Prostate gland (tissue), 2 donors: ENCODE measurements around the gene HESX1. TPM values are rescaled to one million over a fixed set of nuclear protein-coding genes. Genes with fewer than 3 reads are reported as not detected.

ENCODE experiments used
- DNase-seq: peaks from one replicate; pipeline ENCODE4 v3.0.0-alpha.2; 2019; ENCODE audit warnings: low spot score
- H3K27ac ChIP-seq, 2 donors: fragments of 200-600 bp; sonication (generic); 2 replicates each; pipeline ENCODE4 v1.5.1; 2017 to 2019
- H3K27me3 ChIP-seq: fragments of 200-600 bp; sonication (generic); replicated peaks from 2 replicates; pipeline ENCODE4 v1.5.1; 2019; ENCODE audit not compliant: insufficient read depth
- H3K36me3 ChIP-seq, 2 donors: fragments of 200-600 bp; sonication (generic); 1 replicate in 1 of 2; 2 replicates in 1 of 2; pipeline versions ENCODE4 v1.5.1 to v1.8.1; 2017 to 2019
- H3K4me1 ChIP-seq: fragments of 200-600 bp; sonication (generic); replicated peaks from 2 replicates; pipeline ENCODE4 v1.5.1; 2019
- H3K4me3 ChIP-seq, 2 donors: fragments of 200-600 bp; sonication (generic); 2 replicates each; pipeline ENCODE4 v1.5.1; 2017 to 2019
- H3K9me3 ChIP-seq: fragments of 200-600 bp; sonication (generic); 2 replicates; pipeline ENCODE4 v1.5.1; 2017
- POLR2A ChIP-seq: fragments of 450-650 bp; IDR thresholded peaks from one replicate; pipeline ENCODE4 v1.6.1; 2016; ENCODE audit warnings: antibody characterized with exemption, mild to moderate bottlenecking
- POLR2AphosphoS5 ChIP-seq: sonication (generic); formaldehyde crosslinking; IDR thresholded peaks from one replicate; pipeline ENCODE4 v1.6.1; 2017; ENCODE audit warnings: antibody characterized with exemption
- WGBS: methylation state at CpG from one replicate; pipeline ENCODE4 v1.1.5; 2018; 5-methylcytosine and 5-hydroxymethylcytosine counted together
- intact Hi-C: fragments of 100-400 bp; cut with DNase I; formaldehyde crosslinking; loops from one replicate; pipeline ENCODE4 v1.14.2; 2022
- total RNA-seq, 2 donors: library from RNA; depleted of rRNA; stranded (reverse); fragments of >200 nt; gene quantifications; one replicate each; pipeline ENCODE4 v1.1.0, GENCODE V29; 2016
- TF ChIP-seq, protein P1 (sequence below), 4 experiments: fragments of 200-600 bp in 2 of 4; fragments of 450-650 bp in 2 of 4; sonication (generic) in 2 of 4; IDR thresholded peaks; 1 replicate in 3 of 4; 2 replicates in 1 of 4; pipeline ENCODE4 v1.5.1; 2016 to 2019; ENCODE audit warnings: antibody characterized with exemption in 4 of 4, mild to moderate bottlenecking in 2 of 4, moderate library complexity in 2 of 4

The HESX1 gene
- total RNA-seq, 2 donors from 2014 or later = 0.23 to 3.6 TPM

DNA sequence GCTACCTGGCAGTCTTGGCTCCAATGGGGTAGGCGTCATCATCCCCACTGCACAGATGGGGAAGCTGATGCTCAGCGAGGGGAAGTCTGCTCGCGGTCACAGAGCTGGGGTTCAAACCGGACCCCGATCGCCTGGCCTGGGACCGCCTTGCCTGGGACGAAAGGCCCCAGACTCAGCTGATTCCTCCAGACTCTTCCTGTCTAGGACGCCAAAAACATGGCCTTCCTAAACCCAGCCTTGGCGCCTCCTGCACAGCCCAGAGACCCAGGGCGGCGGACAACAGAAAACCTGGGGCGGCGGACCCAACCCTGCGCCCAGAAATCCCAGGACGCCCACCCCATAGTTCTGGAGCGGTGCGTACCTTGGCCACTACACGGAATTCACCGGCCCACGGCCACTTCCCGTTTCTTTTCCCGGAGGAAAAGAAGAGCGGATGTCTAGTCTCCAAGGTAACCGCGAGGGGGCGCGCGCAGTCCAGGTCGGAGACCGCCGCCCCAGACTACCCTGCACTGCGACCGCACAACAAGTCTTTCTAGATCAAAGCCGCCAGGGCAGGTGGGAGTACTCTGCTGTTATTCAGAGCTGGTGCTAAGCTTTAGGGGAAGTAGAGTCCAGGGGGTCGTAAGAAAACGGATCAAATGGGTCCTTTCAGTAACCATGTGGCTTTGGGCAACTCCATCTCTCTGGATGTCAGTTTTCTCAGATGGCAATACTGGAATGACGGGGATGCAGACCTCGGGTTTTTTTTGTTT lies 29.7 kb downstream of the HESX1 start:
- Histone ChIP-seq H3K27ac (no peak overlapping the region), H3K9me3 (no peaks in the 10 kb centered on the region), H3K4me1 (no peaks in the 10 kb centered on the region), H3K4me3 (peak overlapping the region; percentile 29 to 39), H3K36me3 (no peaks in the 10 kb centered on the region), H3K27me3 (no peaks in the 10 kb centered on the region)
- TF ChIP-seq, protein P1, sequence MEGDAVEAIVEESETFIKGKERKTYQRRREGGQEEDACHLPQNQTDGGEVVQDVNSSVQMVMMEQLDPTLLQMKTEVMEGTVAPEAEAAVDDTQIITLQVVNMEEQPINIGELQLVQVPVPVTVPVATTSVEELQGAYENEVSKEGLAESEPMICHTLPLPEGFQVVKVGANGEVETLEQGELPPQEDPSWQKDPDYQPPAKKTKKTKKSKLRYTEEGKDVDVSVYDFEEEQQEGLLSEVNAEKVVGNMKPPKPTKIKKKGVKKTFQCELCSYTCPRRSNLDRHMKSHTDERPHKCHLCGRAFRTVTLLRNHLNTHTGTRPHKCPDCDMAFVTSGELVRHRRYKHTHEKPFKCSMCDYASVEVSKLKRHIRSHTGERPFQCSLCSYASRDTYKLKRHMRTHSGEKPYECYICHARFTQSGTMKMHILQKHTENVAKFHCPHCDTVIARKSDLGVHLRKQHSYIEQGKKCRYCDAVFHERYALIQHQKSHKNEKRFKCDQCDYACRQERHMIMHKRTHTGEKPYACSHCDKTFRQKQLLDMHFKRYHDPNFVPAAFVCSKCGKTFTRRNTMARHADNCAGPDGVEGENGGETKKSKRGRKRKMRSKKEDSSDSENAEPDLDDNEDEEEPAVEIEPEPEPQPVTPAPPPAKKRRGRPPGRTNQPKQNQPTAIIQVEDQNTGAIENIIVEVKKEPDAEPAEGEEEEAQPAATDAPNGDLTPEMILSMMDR (IDR thresholded peaks at IDR 0.05) = peak; percentile 54 to 84 (median 73)
- TF ChIP-seq POLR2A = no peak
- peak; percentile 51 for TF ChIP-seq POLR2AphosphoS5
- WGBS = 13% methylated on average over 40 of the region's 40 CpGs
- intact Hi-C loops = loop anchor here (2.0 to 5.0 kb wide), 2 partner anchors 53 to 68 kb away; no protein-coding TSS in a partner anchor
- DNase-seq = peak; percentile 58

DNA sequence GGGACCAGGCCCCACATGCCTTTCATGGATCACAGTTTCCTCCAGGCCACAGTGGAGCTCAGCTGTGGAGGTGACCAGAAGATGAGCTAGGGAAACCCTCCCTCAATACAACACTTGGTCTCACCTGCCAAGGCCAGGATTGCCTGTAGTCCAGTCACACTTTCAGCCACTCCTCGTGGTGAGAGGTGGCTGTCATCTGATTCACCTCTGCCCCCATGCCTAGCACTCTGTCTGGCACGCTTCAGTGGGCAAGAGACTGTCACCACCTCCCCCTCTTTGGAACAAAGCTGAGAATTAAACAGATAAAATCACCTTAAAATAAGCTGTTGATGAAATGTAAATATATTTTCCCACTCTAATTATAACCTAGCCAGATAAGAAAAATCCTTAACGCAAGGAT lies 30.7 kb downstream of the HESX1 start:
- TF ChIP-seq POLR2AphosphoS5 (no peak), POLR2A (no peak)
- TF ChIP-seq, protein P1 (IDR thresholded peaks at IDR 0.05) = no peak
- Histone ChIP-seq H3K27ac (no peak overlapping the region), H3K36me3 (no peaks in the 10 kb centered on the region), H3K4me1 (no peaks in the 10 kb centered on the region), H3K27me3 (no peaks in the 10 kb centered on the region), H3K4me3 (no peak overlapping the region), H3K9me3 (no peaks in the 10 kb centered on the region)
- intact Hi-C loops = loop anchor here (5.0 kb wide), 1 partner anchor 67 kb away; no protein-coding TSS in a partner anchor
- DNase-seq = no peak
- WGBS = 59% methylated on average over 3 of the region's 3 CpGs

DNA sequence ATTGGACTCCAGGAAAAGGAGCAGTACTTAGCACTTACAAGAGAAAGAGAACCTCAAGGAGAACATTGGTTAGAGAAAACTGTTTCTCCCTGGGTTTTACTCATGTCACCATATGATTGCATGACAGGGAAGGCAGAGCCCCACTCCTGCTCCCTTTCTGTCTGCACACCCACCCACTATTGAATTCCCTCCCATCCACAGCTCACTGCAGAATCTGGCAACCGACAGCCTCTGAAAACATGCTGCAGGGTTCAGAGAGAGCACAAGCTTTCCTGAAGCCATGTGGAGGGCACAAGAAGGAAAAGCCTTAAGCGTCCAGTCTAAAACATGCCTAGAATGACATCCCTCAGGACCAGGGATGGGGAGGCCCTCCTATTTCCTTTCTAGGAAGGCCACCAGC lies 31.6 kb downstream of the HESX1 start:
- TF ChIP-seq POLR2AphosphoS5 = no peak
- TF ChIP-seq POLR2A = no peak
- TF ChIP-seq, protein P1 (IDR thresholded peaks at IDR 0.05) = no peak
- intact Hi-C loops = loop anchor here (5.0 kb wide), 1 partner anchor 66 kb away; no protein-coding TSS in a partner anchor
- no peaks in the 10 kb centered on the region for H3K36me3 ChIP-seq
- H3K27me3 ChIP-seq = no peaks in the 10 kb centered on the region
- DNase-seq = no peak
- H3K9me3 ChIP-seq = no peaks in the 10 kb centered on the region
- no peaks in the 10 kb centered on the region for H3K4me1 ChIP-seq
- no peak overlapping the region for H3K27ac ChIP-seq
- no peak overlapping the region for H3K4me3 ChIP-seq
- 70% methylated on average over 2 of the region's 2 CpGs for WGBS

DNA sequence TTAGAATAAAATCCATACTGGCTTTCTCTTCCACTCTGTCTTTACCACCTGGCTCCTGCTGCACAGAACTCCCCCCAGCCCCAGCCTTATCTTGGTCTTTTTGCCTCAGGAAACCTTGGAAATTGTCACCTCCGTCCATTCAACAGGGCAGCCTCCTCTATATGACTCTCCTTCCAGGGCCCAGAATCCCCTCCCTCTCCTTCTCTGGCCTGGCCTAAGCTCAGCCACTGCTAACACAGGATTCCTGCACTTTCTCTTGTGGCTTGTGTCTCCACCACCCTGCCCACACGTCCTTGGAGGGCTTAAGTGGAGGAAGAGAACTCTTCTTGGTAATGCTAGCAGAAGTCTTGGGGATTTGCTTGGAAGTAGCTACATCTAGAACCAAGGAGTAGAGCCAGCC lies 33.1 kb downstream of the HESX1 start:
- H3K36me3 ChIP-seq = no peaks in the 10 kb centered on the region
- H3K27me3 ChIP-seq = no peaks in the 10 kb centered on the region
- intact Hi-C loops = loop anchor here (5.0 kb wide), 1 partner anchor 64 kb away; no protein-coding TSS in a partner anchor
- no peak overlapping the region for H3K4me3 ChIP-seq
- WGBS = 88% methylated on average over 2 of the region's 2 CpGs
- no peak for DNase-seq
- TF ChIP-seq POLR2A (no peak), POLR2AphosphoS5 (no peak)
- TF ChIP-seq, protein P1 (IDR thresholded peaks at IDR 0.05) = no peak
- H3K9me3 ChIP-seq = no peaks in the 10 kb centered on the region
- H3K4me1 ChIP-seq = no peaks in the 10 kb centered on the region
- no peak overlapping the region for H3K27ac ChIP-seq

DNA sequence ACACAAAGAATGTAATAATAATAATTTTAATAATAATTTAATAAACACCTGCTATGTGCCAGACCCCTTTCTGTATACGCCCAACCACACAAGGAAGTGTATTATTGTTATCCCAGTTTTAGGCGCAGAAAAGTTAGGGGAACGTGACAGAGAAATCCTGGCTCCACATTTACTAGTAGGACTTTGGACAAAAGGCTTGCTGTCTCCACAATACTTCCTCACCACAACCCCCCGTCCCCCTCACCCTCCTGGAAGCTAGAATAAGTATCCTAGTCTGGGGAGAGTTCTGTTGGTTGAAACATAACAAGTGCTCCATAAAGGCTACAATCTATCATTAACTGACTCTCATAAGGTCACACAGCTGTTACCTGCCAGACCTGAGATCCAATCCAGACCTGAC lies 34.1 kb downstream of the HESX1 start:
- H3K27ac ChIP-seq = no peak overlapping the region
- WGBS = 21% methylated on average over 4 of the region's 4 CpGs

More for the DNA sequence above, 34.1 kb downstream of the HESX1 start:
- H3K4me1 ChIP-seq = peaks cover 7% of the 10 kb centered on the region
- TF ChIP-seq POLR2A (no peak), POLR2AphosphoS5 (no peak)
- TF ChIP-seq, protein P1 (IDR thresholded peaks at IDR 0.05) = no peak
- H3K36me3 ChIP-seq = no peaks in the 10 kb centered on the region
- no peak for DNase-seq
- H3K27me3 ChIP-seq = no peaks in the 10 kb centered on the region
- peak overlapping the region in 1 of 2 donors; percentile 61 for H3K4me3 ChIP-seq
- H3K9me3 ChIP-seq = no peaks in the 10 kb centered on the region
- intact Hi-C loops = loop anchor here (5.0 kb wide), 1 partner anchor 63 kb away; no protein-coding TSS in a partner anchor
